Progenitor cell of endocrine pancreas (in vitro differentiated cells): ENCODE measurements around the gene RHOA. TPM values are rescaled to one million over a fixed set of nuclear protein-coding genes. Genes with fewer than 3 reads are reported as not detected.
"Not testable (repeated sequence)": the region's sequence is repeated elsewhere in the genome, so short reads cannot be mapped to it uniquely, and the experiment has no call there.

ENCODE experiments used
- DNase-seq: peaks from one replicate; pipeline ENCODE4 v3.0.0; 2021; ENCODE audit warnings: low spot score; ENCODE audit not compliant: unreplicated experiment
- H3K27ac Mint-ChIP-seq: 2 replicates; pipeline ENCODE4 v1.8.0; 2021; ENCODE audit warnings: mild to moderate bottlenecking, moderate library complexity, mixed read lengths
- H3K27me3 Mint-ChIP-seq: 2 replicates; pipeline ENCODE4 v1.8.0; 2021; ENCODE audit warnings: mixed read lengths
- H3K36me3 Mint-ChIP-seq: 2 replicates; pipeline ENCODE4 v1.8.0; 2022; ENCODE audit warnings: mixed read lengths; ENCODE audit not compliant: insufficient read depth
- H3K4me1 Mint-ChIP-seq: 2 replicates; pipeline ENCODE4 v1.8.0; 2021; ENCODE audit warnings: low read depth, mixed read lengths
- H3K4me3 Mint-ChIP-seq: 2 replicates; pipeline ENCODE4 v1.8.0; 2021; ENCODE audit warnings: low read depth, mild to moderate bottlenecking, moderate library complexity, mixed read lengths
- H3K9me3 Mint-ChIP-seq: 2 replicates; pipeline ENCODE4 v1.8.0; 2021; ENCODE audit warnings: low read depth, mixed read lengths
- total RNA-seq: library from RNA; stranded (reverse); gene quantifications from 2 replicates; pipeline ENCODE4 v1.2.1, GENCODE V29; 2021
- TF ChIP-seq, protein P1 (sequence below): fragments of 200-600 bp; sonication (generic); IDR thresholded peaks from one replicate; pipeline ENCODE4 v1.5.0; 2021; ENCODE audit warnings: antibody characterized with exemption, mild to moderate bottlenecking; ENCODE audit not compliant: unreplicated experiment

The RHOA gene
- total RNA-seq, 1 donor from 2014 or later: 301 TPM

DNA sequence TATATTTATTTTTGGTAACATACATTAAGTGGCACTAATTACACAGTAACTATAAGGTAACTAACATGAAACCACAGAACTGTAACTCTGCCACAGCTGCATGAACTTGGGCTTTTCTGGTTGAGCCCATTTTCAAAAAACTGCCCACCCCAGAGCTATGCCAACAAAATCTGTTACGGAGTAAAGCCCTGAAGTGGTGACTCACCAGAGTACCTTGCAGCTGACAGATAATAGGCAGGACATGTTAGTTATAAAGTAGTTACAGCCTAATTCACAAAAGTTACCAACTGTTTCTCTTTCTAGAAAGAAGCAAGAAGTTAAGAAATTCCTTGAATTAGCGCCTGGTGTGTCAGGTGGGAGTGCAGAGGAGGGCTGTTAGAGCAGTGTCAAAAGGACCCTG is 52.2 kb downstream of the RHOA start:
- Mint-ChIP-seq H3K4me1 (peaks cover 10% of the 10 kb centered on the region), H3K36me3 (peaks cover 22% of the 10 kb centered on the region), H3K27ac (no peak overlapping the region), H3K4me3 (no peak overlapping the region), H3K27me3 (no peaks in the 10 kb centered on the region), H3K9me3 (no peaks in the 10 kb centered on the region)
- TF ChIP-seq, protein P1, sequence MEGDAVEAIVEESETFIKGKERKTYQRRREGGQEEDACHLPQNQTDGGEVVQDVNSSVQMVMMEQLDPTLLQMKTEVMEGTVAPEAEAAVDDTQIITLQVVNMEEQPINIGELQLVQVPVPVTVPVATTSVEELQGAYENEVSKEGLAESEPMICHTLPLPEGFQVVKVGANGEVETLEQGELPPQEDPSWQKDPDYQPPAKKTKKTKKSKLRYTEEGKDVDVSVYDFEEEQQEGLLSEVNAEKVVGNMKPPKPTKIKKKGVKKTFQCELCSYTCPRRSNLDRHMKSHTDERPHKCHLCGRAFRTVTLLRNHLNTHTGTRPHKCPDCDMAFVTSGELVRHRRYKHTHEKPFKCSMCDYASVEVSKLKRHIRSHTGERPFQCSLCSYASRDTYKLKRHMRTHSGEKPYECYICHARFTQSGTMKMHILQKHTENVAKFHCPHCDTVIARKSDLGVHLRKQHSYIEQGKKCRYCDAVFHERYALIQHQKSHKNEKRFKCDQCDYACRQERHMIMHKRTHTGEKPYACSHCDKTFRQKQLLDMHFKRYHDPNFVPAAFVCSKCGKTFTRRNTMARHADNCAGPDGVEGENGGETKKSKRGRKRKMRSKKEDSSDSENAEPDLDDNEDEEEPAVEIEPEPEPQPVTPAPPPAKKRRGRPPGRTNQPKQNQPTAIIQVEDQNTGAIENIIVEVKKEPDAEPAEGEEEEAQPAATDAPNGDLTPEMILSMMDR: no peak
- no peak for DNase-seq

DNA sequence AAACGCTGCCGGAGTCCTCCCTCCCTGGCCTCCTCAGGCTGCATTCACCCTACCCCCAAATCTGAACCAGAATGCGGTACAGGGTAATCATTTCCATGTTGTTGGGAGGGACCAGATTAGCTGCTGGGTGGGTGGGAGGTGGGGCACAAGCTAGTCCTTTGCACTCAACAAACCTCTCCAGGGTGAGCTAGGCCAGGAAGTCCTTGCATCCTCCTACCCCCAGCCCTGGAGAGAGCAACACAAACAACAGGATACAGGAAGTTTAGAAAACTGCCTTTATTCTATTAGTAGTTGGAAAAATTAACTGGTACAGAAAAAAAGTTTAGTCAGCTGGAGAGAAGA is 52.9 kb downstream of the RHOA start:
- H3K9me3 Mint-ChIP-seq: no peaks in the 10 kb centered on the region
- peak overlapping the region; percentile 79 for H3K4me3 Mint-ChIP-seq
- TF ChIP-seq, protein P1: no peak
- H3K27ac Mint-ChIP-seq: peak overlapping the region; percentile 84
- peaks cover 24% of the 10 kb centered on the region for H3K36me3 Mint-ChIP-seq
- H3K27me3 Mint-ChIP-seq: no peaks in the 10 kb centered on the region
- peaks cover 10% of the 10 kb centered on the region for H3K4me1 Mint-ChIP-seq
- no peak for DNase-seq

DNA sequence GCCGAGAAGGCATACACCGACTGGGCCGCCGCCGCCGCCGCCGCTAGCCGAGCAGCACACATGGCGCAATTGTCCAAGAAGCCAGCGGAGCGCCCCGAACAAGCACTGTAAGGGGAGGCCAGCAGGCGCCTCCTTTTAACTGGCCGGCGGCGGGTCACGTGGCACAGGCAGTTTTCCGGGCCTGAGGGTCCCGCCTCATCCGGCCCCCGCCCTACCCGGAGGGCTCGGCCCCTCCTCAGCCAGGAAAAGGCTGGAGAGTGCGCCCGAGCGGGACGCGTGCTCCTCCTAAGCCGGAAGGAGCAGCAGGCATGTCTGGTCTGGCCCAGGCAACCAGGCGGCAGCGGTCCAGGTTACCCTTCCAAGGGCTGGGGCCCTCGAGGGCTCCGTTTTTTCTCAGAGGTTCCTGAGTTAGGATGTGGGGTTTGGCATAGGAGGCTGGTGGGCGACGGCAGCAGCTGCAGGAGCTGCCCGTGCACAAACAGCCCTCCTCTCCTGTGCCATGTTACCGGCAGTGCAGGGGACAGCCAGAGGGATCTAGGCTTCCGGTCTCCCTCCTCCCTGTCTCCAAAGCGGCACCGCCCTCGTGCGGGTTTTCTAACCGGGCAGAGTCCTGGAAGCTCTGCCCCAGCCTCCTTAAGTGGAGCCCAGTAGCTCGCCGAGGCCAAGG is 53.4 kb downstream of the RHOA start, which contains the start of gene GPX1:
Gene GPX1 (minus strand): TSS at position 137 of the 667 bp plus-strand sequence. CDS start 75 bp downstream, at position 62.
- Mint-ChIP-seq H3K9me3 (no peaks in the 10 kb centered on the region), H3K4me3 (peak within 1 kb of the TSS; percentile 79), H3K27ac (peak within 1 kb of the TSS; percentile 94), H3K4me1 (peaks cover 10% of the 10 kb centered on the region), H3K36me3 (peaks cover 24% of the 10 kb centered on the region), H3K27me3 (no peaks in the 10 kb centered on the region)
- TF ChIP-seq, protein P1: no peak
- peak; percentile 85 for DNase-seq

DNA sequence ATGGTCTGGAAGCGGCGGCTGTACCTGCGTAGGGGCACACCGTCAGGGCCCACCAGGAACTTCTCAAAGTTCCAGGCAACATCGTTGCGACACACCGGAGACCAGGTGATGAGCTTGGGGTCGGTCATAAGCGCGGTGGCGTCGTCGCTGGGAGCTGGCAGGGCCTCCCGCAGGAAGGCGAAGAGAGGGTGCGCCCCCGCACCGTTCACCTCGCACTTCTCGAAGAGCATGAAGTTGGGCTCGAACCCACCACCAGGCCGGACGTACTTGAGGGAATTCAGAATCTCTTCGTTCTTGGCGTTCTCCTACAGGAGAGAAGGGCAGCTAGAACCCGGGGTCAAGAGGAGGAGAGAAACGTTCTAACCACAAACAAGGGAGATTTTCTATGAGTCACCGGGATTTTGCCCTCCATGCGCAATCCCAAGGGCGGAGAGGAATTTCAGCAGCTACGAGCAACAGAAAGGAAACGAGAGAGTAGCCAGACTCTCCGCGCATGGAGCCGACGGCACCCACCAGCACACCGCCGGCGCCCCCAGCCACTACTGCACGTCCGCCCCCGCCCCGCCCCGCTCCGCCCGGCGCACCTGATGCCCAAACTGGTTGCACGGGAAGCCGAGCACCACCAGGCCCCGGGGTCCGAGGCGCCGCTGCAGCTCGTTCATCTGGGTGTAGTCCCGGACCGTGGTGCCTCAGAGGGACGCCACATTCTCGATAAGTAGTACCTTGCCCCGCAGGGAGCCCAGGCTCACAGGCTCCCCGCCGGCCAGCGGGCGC is 54.1 kb downstream of the RHOA start:
- peaks cover 10% of the 10 kb centered on the region for H3K4me1 Mint-ChIP-seq
- H3K27ac Mint-ChIP-seq: peak overlapping the region; percentile 94
- H3K9me3 Mint-ChIP-seq, DNase-seq, H3K27me3 Mint-ChIP-seq: not testable (repeated sequence)
- H3K36me3 Mint-ChIP-seq: peaks cover 24% of the 10 kb centered on the region
- peak overlapping the region; percentile 79 for H3K4me3 Mint-ChIP-seq

DNA sequence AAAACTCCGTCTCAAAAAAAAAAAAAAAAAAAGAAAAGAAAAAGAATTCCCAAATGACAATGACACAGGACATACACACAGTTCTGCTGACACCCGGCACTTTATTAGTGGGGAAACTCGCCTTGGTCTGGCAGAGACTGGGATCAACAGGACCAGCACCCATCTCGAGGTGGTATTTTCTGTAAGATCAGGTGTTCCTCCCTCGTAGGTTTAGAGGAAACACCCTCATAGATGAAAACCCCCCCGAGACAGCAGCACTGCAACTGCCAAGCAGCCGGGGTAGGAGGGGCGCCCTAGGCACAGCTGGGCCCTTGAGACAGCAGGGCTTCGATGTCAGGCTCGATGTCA is 54.7 kb downstream of the RHOA start:
- DNase-seq, H3K27me3 Mint-ChIP-seq, H3K9me3 Mint-ChIP-seq, H3K27ac Mint-ChIP-seq: not testable (repeated sequence)
- Mint-ChIP-seq H3K36me3 (peaks cover 20% of the 10 kb centered on the region), H3K4me3 (peak overlapping the region; percentile 79), H3K4me1 (peaks cover 10% of the 10 kb centered on the region)

DNA sequence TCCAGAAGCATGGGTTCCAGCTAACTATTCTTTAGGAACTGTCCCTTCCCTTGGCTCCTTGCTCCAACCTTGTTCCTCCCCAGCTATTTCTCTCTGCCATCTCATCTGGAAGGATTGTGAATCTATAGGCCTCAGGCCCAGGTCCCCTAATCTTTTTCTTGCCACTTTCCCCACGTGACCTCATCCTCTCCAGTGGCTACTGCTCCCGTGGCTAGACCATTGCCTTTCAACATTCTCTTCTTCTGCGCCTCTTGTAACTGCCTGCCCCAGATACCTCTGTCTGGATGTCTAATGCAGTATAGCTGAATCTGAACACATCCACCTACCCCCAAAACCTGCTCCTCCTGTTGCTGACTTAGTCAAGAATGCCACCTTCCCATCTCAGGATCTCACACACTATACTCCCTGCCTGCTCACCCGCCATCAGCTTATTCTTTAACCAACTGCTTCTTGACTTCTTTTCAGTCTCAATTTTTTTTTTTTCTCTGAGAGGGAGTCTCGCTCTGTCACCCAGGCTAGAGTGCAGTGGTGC is 58.8 kb downstream of the RHOA start:
- DNase-seq: no peak
- TF ChIP-seq, protein P1: no peak
- H3K9me3 Mint-ChIP-seq: no peaks in the 10 kb centered on the region
- H3K27ac Mint-ChIP-seq: peak overlapping the region; percentile 53
- H3K4me3 Mint-ChIP-seq: no peak overlapping the region
- peaks cover 8% of the 10 kb centered on the region for H3K36me3 Mint-ChIP-seq
- peaks cover 9% of the 10 kb centered on the region for H3K4me1 Mint-ChIP-seq
- H3K27me3 Mint-ChIP-seq: no peaks in the 10 kb centered on the region
